Endothelial cell of umbilical vein (primary cell): ENCODE results near the gene PSME3IP1.

ENCODE experiments used
- EZH2 ChIP-seq: IDR thresholded peaks from 2 replicates; pipeline ENCODE4 v1.6.1; 2012; ENCODE audit warnings: borderline replicate concordance, low read depth, mild to moderate bottlenecking, moderate library complexity, low read length, inconsistent platforms; ENCODE audit not compliant: severe bottlenecking
- FOS ChIP-seq: IDR thresholded peaks from 2 replicates; pipeline ENCODE4 v1.6.1; 2011; ENCODE audit warnings: mild to moderate bottlenecking, low read length, moderate library complexity, borderline replicate concordance; ENCODE audit not compliant: insufficient read depth
- JUN ChIP-seq: IDR thresholded peaks from 2 replicates; pipeline ENCODE4 v1.6.1; 2011; ENCODE audit warnings: borderline replicate concordance, low read depth; ENCODE audit not compliant: insufficient read length, insufficient read depth
- MYC ChIP-seq: IDR thresholded peaks from one replicate; pipeline ENCODE4 v1.6.1; 2011; ENCODE audit warnings: mild to moderate bottlenecking, low read depth, low read length
- POLR2A ChIP-seq: IDR thresholded peaks from 2 replicates; pipeline ENCODE4 v1.6.1; 2012; ENCODE audit warnings: low read depth, mild to moderate bottlenecking, control low read depth, low read length
- POLR2AphosphoS5 ChIP-seq: IDR thresholded peaks from 2 replicates; pipeline ENCODE4 v1.6.1; 2012; ENCODE audit warnings: low read depth, mild to moderate bottlenecking, control low read depth, low read length, moderate library complexity; ENCODE audit not compliant: insufficient read depth
- TF ChIP-seq, protein P1 (sequence below), 2 donors: IDR thresholded peaks; 1 replicate in 1 of 2; 2 replicates in 1 of 2; pipeline ENCODE4 v1.5.1; 2011; ENCODE audit warnings: low read length in 2 of 2, mild to moderate bottlenecking in 2 of 2, moderate library complexity in 2 of 2, control low read depth in 1 of 2, inconsistent platforms in 1 of 2, low read depth in 1 of 2; ENCODE audit not compliant: insufficient read depth in 1 of 2; ENCODE audit errors: extremely low read depth in 1 of 2
- TF ChIP-seq, protein P2 (sequence below): IDR thresholded peaks from 2 replicates; pipeline ENCODE4 v1.6.1; 2011; ENCODE audit not compliant: insufficient read depth, insufficient read length

DNA sequence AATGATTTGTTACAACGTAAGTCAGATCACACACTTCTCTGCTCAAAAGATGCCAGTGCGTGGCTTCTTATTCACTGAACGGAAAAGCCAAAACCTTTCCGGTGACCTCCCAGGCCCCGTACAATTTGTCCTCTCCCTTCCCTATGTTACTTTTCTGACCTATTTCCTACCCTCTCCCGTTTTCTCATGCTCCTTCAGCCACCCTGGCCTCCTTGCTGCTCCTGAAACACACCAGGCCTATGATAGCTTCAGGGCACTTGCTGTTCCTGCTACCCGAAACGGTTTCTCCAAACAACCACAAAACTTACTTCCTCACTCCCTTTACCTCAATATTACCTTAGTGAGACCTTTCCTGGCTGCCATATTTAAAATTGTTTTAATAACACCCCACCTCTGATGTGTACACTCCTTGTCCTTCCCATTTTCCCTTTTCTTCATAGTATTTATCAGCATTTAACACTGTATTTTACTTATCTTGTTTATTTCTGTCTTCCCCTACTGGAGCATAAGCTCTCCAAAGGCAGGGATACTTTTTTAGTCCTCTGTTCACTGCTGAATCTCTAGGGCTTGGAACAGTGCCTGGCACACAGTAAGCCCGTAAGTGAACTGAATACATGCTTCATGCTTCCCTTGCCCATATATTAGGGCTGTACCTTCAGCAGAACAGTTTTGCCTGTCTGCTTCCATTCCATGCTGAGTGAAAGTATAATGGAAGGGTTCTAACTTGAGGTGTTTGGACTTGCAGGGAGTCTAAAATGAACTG lies 48.3 kb upstream of the PSME3IP1 start:
- TF ChIP-seq, protein P1, sequence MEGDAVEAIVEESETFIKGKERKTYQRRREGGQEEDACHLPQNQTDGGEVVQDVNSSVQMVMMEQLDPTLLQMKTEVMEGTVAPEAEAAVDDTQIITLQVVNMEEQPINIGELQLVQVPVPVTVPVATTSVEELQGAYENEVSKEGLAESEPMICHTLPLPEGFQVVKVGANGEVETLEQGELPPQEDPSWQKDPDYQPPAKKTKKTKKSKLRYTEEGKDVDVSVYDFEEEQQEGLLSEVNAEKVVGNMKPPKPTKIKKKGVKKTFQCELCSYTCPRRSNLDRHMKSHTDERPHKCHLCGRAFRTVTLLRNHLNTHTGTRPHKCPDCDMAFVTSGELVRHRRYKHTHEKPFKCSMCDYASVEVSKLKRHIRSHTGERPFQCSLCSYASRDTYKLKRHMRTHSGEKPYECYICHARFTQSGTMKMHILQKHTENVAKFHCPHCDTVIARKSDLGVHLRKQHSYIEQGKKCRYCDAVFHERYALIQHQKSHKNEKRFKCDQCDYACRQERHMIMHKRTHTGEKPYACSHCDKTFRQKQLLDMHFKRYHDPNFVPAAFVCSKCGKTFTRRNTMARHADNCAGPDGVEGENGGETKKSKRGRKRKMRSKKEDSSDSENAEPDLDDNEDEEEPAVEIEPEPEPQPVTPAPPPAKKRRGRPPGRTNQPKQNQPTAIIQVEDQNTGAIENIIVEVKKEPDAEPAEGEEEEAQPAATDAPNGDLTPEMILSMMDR (IDR thresholded peaks at IDR 0.05; ENCODE audit: extremely low read depth in 1 of 2, insufficient read depth in 1 of 2, low read depth in 1 of 2, low read length in 2 of 2), result no peak
- TF ChIP-seq, protein P2, sequence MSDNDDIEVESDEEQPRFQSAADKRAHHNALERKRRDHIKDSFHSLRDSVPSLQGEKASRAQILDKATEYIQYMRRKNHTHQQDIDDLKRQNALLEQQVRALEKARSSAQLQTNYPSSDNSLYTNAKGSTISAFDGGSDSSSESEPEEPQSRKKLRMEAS, result no peak
- no peak for TF ChIP-seq POLR2AphosphoS5
- no peak for TF ChIP-seq POLR2A
- TF ChIP-seq FOS, result no peak
- no peak for TF ChIP-seq JUN
- TF ChIP-seq EZH2, result no peak
- TF ChIP-seq MYC, result no peak
